Measurements from ENCODE around the gene PDE9A.

PDE9A gene

GRCh38 chr21:42644223-42645208 lies 8.9 kb upstream of the PDE9A start:
- peak; percentile 27 for DNase-seq

GRCh38 chr21:42645211-42646075 lies 8.0 kb upstream of the PDE9A start:
- no peak for DNase-seq

GRCh38 chr21:42646076-42646825 lies 7.2 kb upstream of the PDE9A start:
- DNase-seq = no peak

GRCh38 chr21:42646836-42647235 lies 6.6 kb upstream of the PDE9A start:
- no peak for DNase-seq

GRCh38 chr21:42648606-42649005 lies 4.8 kb upstream of the PDE9A start:
- DNase-seq = no peak

GRCh38 chr21:42649122-42650032 lies 4.0 kb upstream of the PDE9A start:
- DNase-seq = no peak

DNA sequence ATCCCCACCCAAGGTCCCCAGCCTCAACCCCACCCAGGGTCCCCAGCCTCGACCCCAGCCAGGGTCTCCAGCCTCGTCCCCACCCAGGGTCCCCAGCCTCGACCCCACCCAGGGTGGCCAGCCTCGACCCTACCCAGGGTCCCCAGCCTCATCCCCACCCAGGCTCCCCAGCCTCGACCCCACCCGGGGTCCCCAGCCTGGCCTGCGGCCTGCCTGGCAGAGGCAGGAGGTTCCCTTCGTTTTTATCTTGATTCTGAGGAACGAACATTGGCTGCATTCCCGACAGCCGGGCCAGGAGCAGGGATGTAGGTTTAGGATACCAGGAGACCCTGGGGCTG lies 3.4 kb upstream of the PDE9A start:
- no peak for DNase-seq

- DNase-seq = no peak
These were observed 2.7 kb upstream of the PDE9A start for GRCh38 chr21:42650441-42651421.

DNA sequence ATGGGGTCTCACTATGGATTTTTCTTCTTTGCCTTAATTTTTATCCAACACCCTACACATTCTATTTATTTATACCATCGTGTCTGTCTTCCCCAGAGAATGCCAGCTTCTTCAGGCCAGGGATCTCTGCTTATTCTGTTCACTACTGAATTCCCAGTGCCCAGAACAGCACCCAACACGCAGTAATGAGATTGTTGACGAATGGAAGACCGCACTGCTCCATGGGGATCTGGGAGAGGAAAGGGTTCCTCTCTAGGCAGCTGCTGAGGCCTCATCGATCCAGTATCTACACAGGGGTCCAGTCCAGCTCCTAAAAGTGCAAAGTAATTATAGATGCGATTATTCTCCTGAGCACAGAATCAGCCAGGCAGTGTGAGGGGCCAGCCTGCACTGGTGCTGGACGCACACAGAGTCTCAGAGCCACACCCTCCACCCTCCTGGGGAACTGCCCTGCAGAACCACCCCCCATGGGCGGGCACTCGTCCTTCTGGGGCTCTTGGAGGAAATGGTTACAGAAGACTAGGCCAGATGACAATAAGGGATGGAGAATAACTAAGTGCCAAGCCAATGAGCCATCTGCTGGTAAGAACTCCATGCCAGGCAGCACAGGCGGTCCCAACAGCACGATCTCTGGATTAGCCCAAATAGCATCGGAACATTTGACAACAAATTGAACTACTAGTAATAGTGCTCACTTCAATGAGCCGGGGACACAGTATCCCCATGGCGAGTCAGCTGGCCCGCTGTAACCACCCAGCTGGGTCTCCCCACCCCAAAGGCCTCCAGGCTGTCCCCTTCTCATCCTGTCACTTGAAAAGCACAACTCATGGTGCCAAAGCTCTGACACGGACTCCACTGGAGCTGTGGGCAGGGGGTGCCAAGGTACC lies 1.7 kb upstream of the PDE9A start:
- peak; percentile 34 for DNase-seq

DNA sequence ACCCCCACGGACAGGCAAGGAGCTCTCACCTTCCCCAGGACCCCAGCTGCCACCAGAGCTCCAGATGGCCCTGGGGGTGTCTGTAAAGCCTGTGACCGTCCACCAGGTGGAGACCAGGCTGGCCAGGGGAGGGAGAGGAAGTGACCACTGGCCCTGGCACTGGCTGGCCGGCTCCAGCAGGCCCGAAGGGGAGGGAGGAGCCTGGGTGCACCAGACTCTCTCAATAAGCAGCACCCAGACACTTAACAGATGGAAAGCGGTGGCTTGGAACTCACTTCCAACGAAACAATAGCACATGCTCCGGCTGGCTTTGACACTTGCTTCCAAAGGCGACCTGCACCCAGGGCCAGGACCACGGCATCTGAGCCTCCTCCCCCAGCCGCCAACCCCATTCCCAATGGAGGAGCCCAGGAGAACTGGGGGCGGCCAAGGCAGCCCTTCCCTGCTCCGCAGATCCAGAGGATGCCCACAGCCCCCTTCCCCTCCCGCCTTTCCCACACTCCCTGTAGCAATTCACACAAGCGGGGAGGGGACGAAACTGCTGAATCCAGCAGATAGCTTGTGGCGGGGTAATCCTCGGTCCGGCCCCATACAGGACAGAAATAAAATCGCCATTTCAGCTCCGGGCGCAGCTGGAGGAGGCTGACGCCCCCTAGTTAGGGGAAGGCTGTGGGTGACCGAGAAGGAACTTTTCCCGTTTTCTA lies 742 bp upstream of the PDE9A start:
- peak; percentile 82 for DNase-seq

DNA sequence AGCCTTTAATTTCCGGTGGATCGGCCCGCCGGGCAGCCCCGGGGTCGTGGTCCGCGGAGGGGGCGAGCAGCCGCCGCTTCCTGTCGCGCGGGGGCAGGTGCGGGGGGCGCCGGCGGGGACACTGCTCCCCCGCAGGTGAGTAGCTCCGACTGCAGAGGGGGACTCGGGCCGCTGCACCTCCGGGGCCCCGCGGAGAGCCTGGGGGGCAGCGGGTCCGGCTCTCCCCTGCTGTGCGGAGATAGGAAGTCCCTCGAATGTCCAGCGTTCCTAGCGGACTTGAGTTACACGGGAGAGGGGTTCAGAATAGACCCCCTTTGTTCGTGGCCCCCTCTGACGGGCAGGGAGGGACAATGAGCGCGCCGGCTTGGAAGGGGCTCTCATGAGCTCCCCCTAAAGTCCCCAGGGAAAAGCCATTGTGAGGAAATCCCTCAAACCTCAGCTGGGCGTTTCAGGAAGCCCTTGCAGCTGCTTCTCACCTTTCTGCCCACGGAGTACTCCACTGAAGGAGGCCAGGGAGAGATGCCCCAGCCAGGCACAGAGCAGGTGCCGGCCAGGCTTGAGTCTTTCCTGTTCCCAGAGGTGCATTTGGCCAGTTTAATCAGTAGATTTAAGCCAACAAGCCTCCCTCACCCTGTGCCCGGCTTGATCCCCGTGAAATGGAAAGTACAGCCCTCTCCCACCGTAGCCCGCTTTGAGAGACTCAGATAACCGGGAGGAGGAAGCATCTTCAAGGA lies 925 bp downstream of the PDE9A start:
- DNase-seq = peak; percentile 78

- DNase-seq = peak; percentile 41
These were observed 1.7 kb downstream of the PDE9A start for GRCh38 chr21:42654913-42655795.

- DNase-seq = no peak
These were observed 2.7 kb downstream of the PDE9A start for GRCh38 chr21:42655796-42656770.

GRCh38 chr21:42656872-42657271 lies 3.5 kb downstream of the PDE9A start:
- no peak for DNase-seq

DNA sequence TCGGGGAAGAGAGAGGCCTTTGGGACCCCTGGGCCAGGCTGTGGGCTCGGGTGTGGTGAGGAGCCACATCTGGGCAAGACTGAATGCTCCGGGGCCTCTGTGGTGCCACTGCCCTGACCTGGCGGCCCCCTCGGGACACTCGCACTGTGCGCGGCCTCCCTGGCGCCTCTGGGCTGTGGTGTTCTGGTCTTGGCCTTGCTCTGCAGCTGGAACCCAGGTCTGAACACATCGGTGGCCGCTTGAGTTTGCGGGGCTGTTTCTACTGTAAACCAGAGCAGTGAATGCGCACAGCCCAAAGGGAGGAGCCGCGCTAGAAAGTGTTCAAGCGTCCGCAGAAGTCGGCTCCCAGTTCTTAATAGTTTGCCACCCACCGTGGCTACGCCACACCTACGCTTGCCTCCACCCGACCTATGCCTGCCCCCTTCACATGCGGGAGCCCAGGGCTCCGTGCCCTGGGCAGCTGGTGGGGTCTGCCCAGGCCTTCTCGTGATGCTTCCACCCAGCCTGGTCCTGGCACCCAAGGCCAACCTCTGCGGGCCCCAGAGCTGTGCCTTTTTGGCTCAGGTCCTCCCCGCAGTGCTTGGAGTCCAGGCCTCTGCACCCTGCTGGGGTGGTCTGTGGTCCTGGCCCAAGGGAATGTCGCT lies 4.4 kb downstream of the PDE9A start:
- no peak for DNase-seq

Data from eye (tissue), 1 donor.